PC-9 (cell line): ENCODE results near the gene NOD1. TPM values are rescaled to one million over a fixed set of nuclear protein-coding genes. Genes with fewer than 3 reads are reported as not detected.

Source experiments
- BruUV-seq: library from RNA; stranded (reverse); fragments of 400-500 nt; replicated peaks from 2 replicates; lab custom pipeline; 2021; lab: Mats Ljungman, UMichigan
- CTCF ChIA-PET: fragments of 300-600 bp; sonication (Branson Sonifier 250); formaldehyde crosslinking; loops from one replicate; lab custom pipeline; 2022; ENCODE audit warnings: antibody characterized with exemption; lab: Charles Lee
- POLR2A ChIA-PET: fragments of 300-600 bp; sonication (Branson Sonifier 250); formaldehyde crosslinking; loops from one replicate; lab custom pipeline; 2022; ENCODE audit warnings: antibody characterized with exemption; ENCODE audit not compliant: unreplicated experiment; lab: Charles Lee
- DNase-seq, 2 experiments: peaks; one replicate each; pipeline versions ENCODE4 v3.0.0 to v3.0.0-alpha.2; 2015 to 2022; ENCODE audit warnings: mixed read lengths in 1 of 2
- H2AFZ ChIP-seq: fragments of 200-600 bp; sonication (generic); 2 replicates; pipeline ENCODE4 v1.8.1; 2017; ENCODE audit warnings: antibody characterized with exemption
- H3F3A ChIP-seq: fragments of 200-600 bp; sonication (generic); 2 replicates; pipeline ENCODE4 v1.8.1; 2017; ENCODE audit warnings: antibody characterized with exemption, mild to moderate bottlenecking, low read depth; ENCODE audit not compliant: insufficient read depth
- H3K27ac ChIP-seq: fragments of 200-600 bp; sonication (generic); 2 replicates; pipeline ENCODE4 v1.6.1; 2016; ENCODE audit warnings: mixed run types
- H3K27me3 ChIP-seq: fragments of 200-600 bp; sonication (generic); 2 replicates; pipeline ENCODE4 v1.6.1; 2016; ENCODE audit warnings: low read depth, mixed run types; ENCODE audit not compliant: insufficient read depth
- H3K36me3 ChIP-seq: fragments of 200-600 bp; sonication (generic); 2 replicates; pipeline ENCODE4 v1.6.1; 2016; ENCODE audit warnings: low read depth, mixed run types
- H3K4me1 ChIP-seq: fragments of 200-600 bp; sonication (generic); replicated peaks from 2 replicates; pipeline ENCODE4 v1.6.1; 2016; ENCODE audit warnings: mixed run types; ENCODE audit not compliant: insufficient read depth
- H3K4me2 ChIP-seq: fragments of 200-600 bp; sonication (generic); 2 replicates; pipeline ENCODE4 v1.6.1; 2017; ENCODE audit warnings: mixed run types
- H3K4me3 ChIP-seq: fragments of 200-600 bp; sonication (generic); 2 replicates; pipeline ENCODE4 v1.6.1; 2016; ENCODE audit warnings: mixed run types
- H3K79me2 ChIP-seq: fragments of 200-600 bp; sonication (generic); 2 replicates; pipeline ENCODE4 v1.6.1; 2017; ENCODE audit warnings: low read depth, mixed run types
- H3K9me2 ChIP-seq: fragments of 200-600 bp; sonication (generic); 2 replicates; pipeline ENCODE4 v1.8.1; 2017; ENCODE audit warnings: mild to moderate bottlenecking; ENCODE audit not compliant: insufficient read depth
- H3K9me3 ChIP-seq: fragments of 200-600 bp; sonication (generic); 2 replicates; pipeline ENCODE4 v1.8.1; 2016; ENCODE audit warnings: low read depth; ENCODE audit not compliant: insufficient read depth
- H4K20me1 ChIP-seq: fragments of 200-600 bp; sonication (generic); 2 replicates; pipeline ENCODE4 v1.8.1; 2017; ENCODE audit not compliant: insufficient read depth
- CTCF ChIP-seq: fragments of 200-600 bp; sonication (generic); conservative IDR thresholded peaks from 2 replicates; pipeline ENCODE4 v1.6.1; 2017; ENCODE audit warnings: mixed run types, antibody characterized with exemption, mild to moderate bottlenecking, moderate library complexity
- EZH2 ChIP-seq: fragments of 200-600 bp; sonication (generic); IDR thresholded peaks from 2 replicates; pipeline ENCODE4 v1.8.0; 2017; ENCODE audit warnings: antibody characterized with exemption, low read depth
- intact Hi-C: fragments of 100-400 bp; cut with micrococcal nuclease; formaldehyde crosslinking; loops from one replicate; pipeline ENCODE4 v1.10.0; 2022; ENCODE audit not compliant: unreplicated experiment
- total RNA-seq: library from RNA; stranded (reverse); gene quantifications from 2 replicates; pipeline ENCODE4 v1.2.3, GENCODE V29; 2021

The NOD1 gene
- total RNA-seq, 1 experiment from 2014 or later: 16.5 TPM

- POLR2A ChIA-PET: no interaction called here
- H3K9me2 ChIP-seq: no peaks in the 10 kb centered on the region
- intact Hi-C loops: loop anchor here (5.0 kb wide), 2 partner anchors 349 to 1489 kb away; no protein-coding TSS in a partner anchor
- no peak overlapping the region for H3K4me2 ChIP-seq
- no peak for DNase-seq
- H3K36me3 ChIP-seq: no peaks in the 10 kb centered on the region
- BruUV-seq: no TSS peak
- H3K79me2 ChIP-seq: no peaks in the 10 kb centered on the region
- no peaks in the 10 kb centered on the region for H3K4me1 ChIP-seq
- no peaks in the 10 kb centered on the region; the same call in 1 of the 2 replicates for H3F3A ChIP-seq
- no peak overlapping the region for H2AFZ ChIP-seq
- H4K20me1 ChIP-seq: no peaks in the 10 kb centered on the region
- CTCF ChIA-PET: interaction anchor here (0.7 to 0.8 kb wide), 2 partner anchors 135 to 535 kb away, joined by 3 to 4 read pairs; no protein-coding TSS in a partner anchor
- 0 out of 2 replicates have a peak, but pooled peaks cover 6% of the 10 kb centered on the region for H3K9me3 ChIP-seq
- no peak overlapping the region for H3K27ac ChIP-seq
- TF ChIP-seq EZH2: no peak
- TF ChIP-seq CTCF: no peak
- no peaks in the 10 kb centered on the region for H3K27me3 ChIP-seq
- H3K4me3 ChIP-seq: no peak overlapping the region
Observed at GRCh38 chr7:30411173-30411572, 67.4 kb downstream of the NOD1 start.

- Histone ChIP-seq H3K4me1 (peaks cover 5% of the 10 kb centered on the region; the same call in 1 of the 2 replicates), H3K36me3 (no peaks in the 10 kb centered on the region), H4K20me1 (no peaks in the 10 kb centered on the region), H3K9me2 (no peaks in the 10 kb centered on the region), H3K4me3 (no peak overlapping the region), H3K9me3 (no peaks in the 10 kb centered on the region), H2AFZ (no peak overlapping the region), H3K4me2 (no peak overlapping the region), H3K27me3 (no peaks in the 10 kb centered on the region), H3F3A (no peaks in the 10 kb centered on the region; the same call in 1 of the 2 replicates), H3K79me2 (no peaks in the 10 kb centered on the region), H3K27ac (no peak overlapping the region)
- no TSS peak for BruUV-seq
- TF ChIP-seq EZH2 (no peak), CTCF (no peak)
- ChIA-PET POLR2A (no interaction called here), CTCF (interaction anchor here (0.6 kb wide), 1 partner anchor 59 kb away, joined by 3 read pairs; no protein-coding TSS in a partner anchor)
- DNase-seq: no peak
- intact Hi-C loops: no loop called here
Observed at GRCh38 chr7:30406664-30407425, 71.7 kb downstream of the NOD1 start.

- intact Hi-C loops: no loop called here
- Histone ChIP-seq H3K4me1 (peaks cover 5% of the 10 kb centered on the region; the same call in 1 of the 2 replicates), H3K9me3 (no peaks in the 10 kb centered on the region), H4K20me1 (no peaks in the 10 kb centered on the region), H3K4me2 (no peak overlapping the region), H3K27ac (no peak overlapping the region), H3K36me3 (no peaks in the 10 kb centered on the region), H3F3A (no peaks in the 10 kb centered on the region), H3K27me3 (no peaks in the 10 kb centered on the region), H3K9me2 (no peaks in the 10 kb centered on the region), H2AFZ (no peak overlapping the region), H3K79me2 (no peaks in the 10 kb centered on the region), H3K4me3 (no peak overlapping the region)
- ChIA-PET POLR2A (no interaction called here), CTCF (no interaction called here)
- peak in 1 of 2 experiments; percentile 21 for DNase-seq
- no TSS peak for BruUV-seq
- no peak for TF ChIP-seq EZH2
- TF ChIP-seq CTCF: no peak
Observed at GRCh38 chr7:30405179-30405578, 73.4 kb downstream of the NOD1 start.
